ENCODE results near the gene GUCY2C.

Gene GUCY2C

DNA sequence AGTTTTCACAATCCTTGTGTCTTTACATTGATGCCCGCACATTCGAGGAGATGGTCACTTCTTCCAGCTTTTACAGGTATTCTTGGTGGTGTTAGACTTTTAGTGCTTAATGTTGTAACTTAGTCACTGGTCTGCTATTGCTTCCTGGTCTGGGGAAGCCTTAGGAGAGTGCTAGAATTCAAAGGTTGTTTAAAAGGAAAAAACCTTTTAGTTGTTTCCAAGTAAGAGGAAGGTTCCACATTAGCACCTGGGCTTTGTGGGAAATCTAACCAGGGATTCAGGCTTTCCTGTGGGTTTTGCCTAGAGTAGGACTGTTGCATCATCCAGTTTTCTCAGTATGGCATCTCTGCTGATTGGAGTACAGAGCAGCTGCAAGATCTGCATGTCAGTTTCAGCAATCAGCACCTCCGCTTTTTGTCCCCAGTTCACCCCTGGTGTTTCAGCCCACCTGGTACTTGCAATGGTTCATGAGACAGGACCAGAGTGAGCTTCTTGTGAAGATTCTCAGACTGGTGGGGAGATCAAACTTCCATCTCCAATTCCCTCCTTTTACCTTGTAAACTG, 84.7 kb downstream of the GUCY2C start:
- H3K9me3 ChIP-seq (ENCODE audit: insufficient read depth, low read length), result no peaks in the 10 kb centered on the region
- TF ChIP-seq, protein P1, sequence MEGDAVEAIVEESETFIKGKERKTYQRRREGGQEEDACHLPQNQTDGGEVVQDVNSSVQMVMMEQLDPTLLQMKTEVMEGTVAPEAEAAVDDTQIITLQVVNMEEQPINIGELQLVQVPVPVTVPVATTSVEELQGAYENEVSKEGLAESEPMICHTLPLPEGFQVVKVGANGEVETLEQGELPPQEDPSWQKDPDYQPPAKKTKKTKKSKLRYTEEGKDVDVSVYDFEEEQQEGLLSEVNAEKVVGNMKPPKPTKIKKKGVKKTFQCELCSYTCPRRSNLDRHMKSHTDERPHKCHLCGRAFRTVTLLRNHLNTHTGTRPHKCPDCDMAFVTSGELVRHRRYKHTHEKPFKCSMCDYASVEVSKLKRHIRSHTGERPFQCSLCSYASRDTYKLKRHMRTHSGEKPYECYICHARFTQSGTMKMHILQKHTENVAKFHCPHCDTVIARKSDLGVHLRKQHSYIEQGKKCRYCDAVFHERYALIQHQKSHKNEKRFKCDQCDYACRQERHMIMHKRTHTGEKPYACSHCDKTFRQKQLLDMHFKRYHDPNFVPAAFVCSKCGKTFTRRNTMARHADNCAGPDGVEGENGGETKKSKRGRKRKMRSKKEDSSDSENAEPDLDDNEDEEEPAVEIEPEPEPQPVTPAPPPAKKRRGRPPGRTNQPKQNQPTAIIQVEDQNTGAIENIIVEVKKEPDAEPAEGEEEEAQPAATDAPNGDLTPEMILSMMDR (IDR thresholded peaks at IDR 0.05; ENCODE audit: insufficient read depth, low read length, poor library complexity, severe bottlenecking), result no peak
- TF ChIP-seq EZH2phosphoT487 (conservative IDR thresholded peaks at IDR 0.05; ENCODE audit: low read length), result no peak

DNA sequence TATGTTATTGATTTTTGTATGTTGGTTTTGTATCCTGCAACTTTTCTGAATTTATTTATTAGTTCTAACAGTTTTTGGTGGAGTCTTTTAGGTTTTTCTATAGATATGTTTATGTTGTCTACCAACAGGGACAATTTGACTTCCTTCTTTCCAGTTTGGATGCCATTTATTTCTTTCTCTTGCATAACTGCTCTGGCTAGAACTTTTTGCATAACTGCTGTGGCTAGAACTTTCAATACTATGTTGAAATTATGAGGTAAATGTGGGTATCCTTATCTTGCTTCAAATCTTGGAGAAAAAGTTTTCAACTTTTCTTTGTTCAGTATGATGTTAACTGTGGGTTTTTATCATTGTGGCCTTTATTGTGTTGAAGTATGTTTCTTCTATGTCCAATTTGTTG, 88.8 kb downstream of the GUCY2C start:
- TF ChIP-seq EZH2phosphoT487 (conservative IDR thresholded peaks at IDR 0.05; ENCODE audit: low read length), result no peak
- TF ChIP-seq, protein P1 (IDR thresholded peaks at IDR 0.05; ENCODE audit: insufficient read depth, low read length, poor library complexity, severe bottlenecking), result no peak
- Histone ChIP-seq H4K20me1 (ENCODE audit: low read depth, low read length) (no peaks in the 10 kb centered on the region), H3K4me2 (ENCODE audit: low read depth, low read length, poor library complexity, severe bottlenecking) (no peak overlapping the region), H3K9ac (ENCODE audit: low read length) (no peak overlapping the region), H3K4me3 (ENCODE audit: insufficient read depth, low read length, poor library complexity, severe bottlenecking) (no peak overlapping the region), H3K36me3 (ENCODE audit: low read length) (no peaks in the 10 kb centered on the region), H3K9me2 (replicated peaks; ENCODE audit: insufficient read depth, low read length) (no peaks in the 10 kb centered on the region), H2AFZ (ENCODE audit: low read depth, low read length, severe bottlenecking) (no peak overlapping the region), H3K27ac (ENCODE audit: low read depth, low read length) (no peak overlapping the region), H3K27me3 (ENCODE audit: low read length) (no peaks in the 10 kb centered on the region), H3K9me3 (ENCODE audit: insufficient read depth, low read length) (peaks cover 3% of the 10 kb centered on the region; the same call in 1 of the 2 replicates), H3K79me2 (ENCODE audit: insufficient read depth, low read length) (no peaks in the 10 kb centered on the region), H3F3A (ENCODE audit: insufficient read depth) (no peaks in the 10 kb centered on the region)

More for the DNA sequence above, 84.7 kb downstream of the GUCY2C start:
- H3K9ac ChIP-seq (ENCODE audit: low read length), result no peak overlapping the region
- no peak overlapping the region for H3K27ac ChIP-seq (ENCODE audit: low read depth, low read length)
- H3K4me3 ChIP-seq (ENCODE audit: insufficient read depth, low read length, poor library complexity, severe bottlenecking), result no peak overlapping the region
- H3F3A ChIP-seq (ENCODE audit: insufficient read depth), result peaks cover 15% of the 10 kb centered on the region
- H3K36me3 ChIP-seq (ENCODE audit: low read length), result no peaks in the 10 kb centered on the region
- no peak overlapping the region for H3K4me2 ChIP-seq (ENCODE audit: low read depth, low read length, poor library complexity, severe bottlenecking)
- H3K79me2 ChIP-seq (ENCODE audit: insufficient read depth, low read length), result no peaks in the 10 kb centered on the region
- no peak overlapping the region for H2AFZ ChIP-seq (ENCODE audit: low read depth, low read length, severe bottlenecking)
- H3K9me2 ChIP-seq (replicated peaks; ENCODE audit: insufficient read depth, low read length), result no peaks in the 10 kb centered on the region
- no peaks in the 10 kb centered on the region for H3K27me3 ChIP-seq (ENCODE audit: low read length)
- no peaks in the 10 kb centered on the region for H4K20me1 ChIP-seq (ENCODE audit: low read depth, low read length)

DNA sequence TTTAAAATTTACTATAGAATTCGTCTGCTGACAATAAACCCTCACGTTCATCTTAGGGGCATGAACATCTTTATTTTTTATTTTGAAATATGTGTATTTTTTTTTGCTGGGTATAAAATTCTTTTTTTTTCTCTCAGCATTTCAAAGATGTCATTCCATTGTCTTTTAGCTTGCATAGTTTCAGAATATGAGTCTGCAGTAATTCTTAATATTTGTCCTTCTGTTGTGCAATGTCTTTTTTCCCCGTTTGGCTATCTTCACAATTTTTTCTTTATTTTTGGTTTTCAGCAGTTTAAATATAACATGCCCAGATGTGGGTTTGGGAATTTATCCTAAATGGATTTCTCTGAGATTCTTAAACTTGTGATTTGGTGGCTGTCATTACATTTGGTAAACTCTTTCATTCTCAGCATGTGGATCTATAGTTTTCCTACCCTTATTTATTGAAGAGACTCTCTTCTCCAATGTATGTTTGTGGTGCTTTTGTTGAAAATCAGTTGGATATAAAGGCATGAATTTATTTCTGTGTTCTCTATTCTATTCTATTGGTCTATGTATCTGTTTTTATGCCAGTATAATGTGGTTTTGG, 90.9 kb downstream of the GUCY2C start:
- Histone ChIP-seq H3K4me3 (ENCODE audit: insufficient read depth, low read length, poor library complexity, severe bottlenecking) (no peak overlapping the region), H3K9ac (ENCODE audit: low read length) (no peak overlapping the region), H3K9me2 (replicated peaks; ENCODE audit: insufficient read depth, low read length) (no peaks in the 10 kb centered on the region), H3K9me3 (ENCODE audit: insufficient read depth, low read length) (peaks cover 3% of the 10 kb centered on the region; the same call in 1 of the 2 replicates), H3K4me2 (ENCODE audit: low read depth, low read length, poor library complexity, severe bottlenecking) (no peak overlapping the region), H3K79me2 (ENCODE audit: insufficient read depth, low read length) (no peaks in the 10 kb centered on the region), H2AFZ (ENCODE audit: low read depth, low read length, severe bottlenecking) (no peak overlapping the region), H4K20me1 (ENCODE audit: low read depth, low read length) (no peaks in the 10 kb centered on the region), H3K36me3 (ENCODE audit: low read length) (no peaks in the 10 kb centered on the region), H3K27me3 (ENCODE audit: low read length) (no peaks in the 10 kb centered on the region), H3F3A (ENCODE audit: insufficient read depth) (no peaks in the 10 kb centered on the region), H3K27ac (ENCODE audit: low read depth, low read length) (no peak overlapping the region)
- TF ChIP-seq, protein P1 (IDR thresholded peaks at IDR 0.05; ENCODE audit: insufficient read depth, low read length, poor library complexity, severe bottlenecking), result no peak
- no peak for TF ChIP-seq EZH2phosphoT487 (conservative IDR thresholded peaks at IDR 0.05; ENCODE audit: low read length)

Data from SU-DHL-6 (cell line).